Measurements from ENCODE around the gene CHAD. TPM values are rescaled to one million over a fixed set of nuclear protein-coding genes. Genes with fewer than 3 reads are reported as not detected.

The CHAD gene
- total RNA-seq, 1 donor from 2014 or later = not detected

- DNase-seq (no peak), ATAC-seq (peak; percentile 65)
- intact Hi-C loops (cut with DNase I) = no loop called here
- H3K27me3 ChIP-seq = no peaks in the 10 kb centered on the region
- peak overlapping the region; percentile 87 for H3K4me3 ChIP-seq
- H3K9me3 ChIP-seq = no peaks in the 10 kb centered on the region
- H3K27ac ChIP-seq = peak overlapping the region; percentile 78
- H3K36me3 ChIP-seq = no peaks in the 10 kb centered on the region
- H3K4me1 ChIP-seq = peaks cover 44% of the 10 kb centered on the region
- peak; percentile 23 for TF ChIP-seq CTCF (IDR thresholded peaks at IDR 0.05)
These were observed 41.6 kb downstream of the CHAD start for GRCh38 chr17:50426814-50427787.

- DNase-seq (no peak), ATAC-seq (no peak)
- H3K27ac ChIP-seq = peak overlapping the region; percentile 78
- no peaks in the 10 kb centered on the region for H3K27me3 ChIP-seq
- H3K4me3 ChIP-seq = peak overlapping the region; percentile 87
- H3K4me1 ChIP-seq = peaks cover 49% of the 10 kb centered on the region
- intact Hi-C loops (cut with DNase I) = no loop called here
- TF ChIP-seq CTCF (IDR thresholded peaks at IDR 0.05) = no peak
- H3K36me3 ChIP-seq = no peaks in the 10 kb centered on the region
- H3K9me3 ChIP-seq = no peaks in the 10 kb centered on the region
These were observed 42.3 kb downstream of the CHAD start for GRCh38 chr17:50426472-50426782.

GRCh38 chr17:50425682-50426471, 42.8 kb downstream of the CHAD start, which contains the start of gene ACSF2:
ACSF2 (plus strand) TSS chr17:50426218; CDS start chr17:50426262, 44 bp downstream.
- DNase-seq (peak; percentile 90), ATAC-seq (peak; percentile 91)
- peaks cover 49% of the 10 kb centered on the region for H3K4me1 ChIP-seq
- no peaks in the 10 kb centered on the region for H3K9me3 ChIP-seq
- no peaks in the 10 kb centered on the region for H3K27me3 ChIP-seq
- intact Hi-C loops (cut with DNase I) = no loop called here
- H3K27ac ChIP-seq = peak within 1 kb of the TSS; percentile 78
- peak within 1 kb of the TSS; percentile 87 for H3K4me3 ChIP-seq
- TF ChIP-seq CTCF (IDR thresholded peaks at IDR 0.05) = no peak
- no peaks in the 10 kb centered on the region for H3K36me3 ChIP-seq

- Histone ChIP-seq H3K9me3 (no peaks in the 10 kb centered on the region), H3K27me3 (no peaks in the 10 kb centered on the region), H3K4me3 (peak overlapping the region; percentile 87), H3K36me3 (no peaks in the 10 kb centered on the region), H3K27ac (peak overlapping the region; percentile 78), H3K4me1 (peaks cover 49% of the 10 kb centered on the region)
- ATAC-seq (no peak), DNase-seq (no peak)
- TF ChIP-seq CTCF (IDR thresholded peaks at IDR 0.05) = no peak
- intact Hi-C loops (cut with DNase I) = no loop called here
These were observed 43.5 kb downstream of the CHAD start for GRCh38 chr17:50424996-50425681.

- intact Hi-C loops (cut with DNase I) = no loop called here
- H3K9me3 ChIP-seq = no peaks in the 10 kb centered on the region
- peaks cover 49% of the 10 kb centered on the region for H3K4me1 ChIP-seq
- no peak overlapping the region for H3K4me3 ChIP-seq
- H3K27ac ChIP-seq = peak overlapping the region; percentile 78
- DNase-seq = no peak
- TF ChIP-seq CTCF (IDR thresholded peaks at IDR 0.05) = no peak
- no peaks in the 10 kb centered on the region for H3K27me3 ChIP-seq
- no peak for ATAC-seq
- no peaks in the 10 kb centered on the region for H3K36me3 ChIP-seq
These were observed 44.3 kb downstream of the CHAD start for GRCh38 chr17:50424246-50424995.
